T-helper 9 cell (primary cell): ENCODE data around the gene MATN3.
A peak's percentile ranks its signal among the peaks of the same experiment; 100 is the strongest.

ENCODE experiments used
- DNase-seq: peaks from one replicate; pipeline ENCODE4 v3.0.0-alpha.2; 2020

Gene MATN3

DNA sequence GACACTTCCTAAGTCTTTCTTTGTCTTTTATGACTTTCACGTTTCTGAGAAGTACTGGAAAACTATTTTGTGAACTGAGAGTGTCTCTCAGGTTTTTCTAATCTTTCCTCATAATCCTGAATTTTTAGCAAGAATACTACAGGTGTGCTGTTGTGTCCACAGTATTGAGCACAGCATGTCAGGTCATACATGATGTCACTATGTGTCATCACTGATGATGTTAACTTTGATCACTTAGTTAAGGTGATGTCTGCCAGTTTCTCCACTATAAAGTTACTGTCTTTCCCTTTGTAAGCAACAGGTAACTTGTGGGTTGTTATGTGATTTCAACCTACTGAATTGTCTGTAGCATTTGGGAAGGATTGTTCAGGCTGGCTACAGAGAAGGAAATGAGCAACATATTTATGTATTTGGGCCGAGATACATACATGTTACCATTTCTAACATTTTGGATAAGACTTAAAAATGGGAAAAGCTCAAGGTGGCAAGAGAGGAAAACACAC is 11.1 kb downstream of the MATN3 start:
- no peak for DNase-seq

DNA sequence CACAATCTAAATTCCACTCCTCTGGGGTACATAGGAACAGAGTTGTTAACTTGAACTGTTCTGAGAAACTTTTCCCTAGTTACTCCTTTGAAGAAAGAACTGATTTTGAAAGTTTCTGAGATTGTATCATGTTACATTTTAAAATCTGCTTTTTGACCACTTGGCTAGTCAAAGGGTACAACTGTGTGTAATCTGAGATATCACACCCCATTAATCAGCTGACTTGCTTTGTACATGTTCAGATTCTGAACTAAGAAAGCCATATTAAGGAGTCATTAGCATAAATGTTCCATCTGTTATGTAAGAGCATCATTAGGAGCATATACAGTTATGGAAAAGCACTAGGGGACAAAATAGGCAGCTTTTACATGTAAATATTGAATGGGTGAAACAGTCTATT is 18.7 kb downstream of the MATN3 start:
- no peak for DNase-seq

DNA sequence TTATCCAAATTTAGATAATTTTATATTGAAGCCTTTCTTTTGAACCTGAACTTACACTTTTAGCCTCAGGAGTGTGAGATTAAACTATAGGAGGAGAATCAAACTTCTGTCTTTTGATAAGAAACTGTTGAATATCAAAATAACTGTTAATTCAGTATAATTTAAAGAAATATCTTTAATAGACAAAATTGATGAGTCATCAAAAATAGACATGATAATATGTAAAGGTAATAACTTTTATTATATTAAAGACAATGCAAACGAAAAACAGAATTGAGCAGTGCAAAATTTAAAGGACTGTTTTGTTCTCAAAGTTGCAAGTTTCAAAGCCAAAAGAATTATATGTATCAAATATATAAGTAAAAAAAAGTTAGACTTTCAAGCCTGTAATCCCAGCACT is 20.6 kb downstream of the MATN3 start:
- no peak for DNase-seq

DNA sequence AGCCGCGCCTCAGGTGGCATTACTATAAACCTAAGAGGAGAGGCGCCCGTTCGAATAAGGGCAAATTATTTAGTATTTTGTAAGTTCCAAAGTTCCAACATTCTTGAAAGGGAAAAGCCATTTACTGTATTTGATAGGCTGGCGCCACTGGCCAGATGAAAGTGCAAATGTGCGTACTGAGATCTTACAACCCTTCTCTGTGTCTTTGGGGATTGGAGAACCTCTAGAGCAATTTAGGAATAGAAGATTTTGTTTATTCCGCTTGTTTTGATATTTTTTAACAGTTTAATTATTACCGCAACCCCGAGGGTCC is 22.1 kb downstream of the MATN3 start:
- DNase-seq: no peak

DNA sequence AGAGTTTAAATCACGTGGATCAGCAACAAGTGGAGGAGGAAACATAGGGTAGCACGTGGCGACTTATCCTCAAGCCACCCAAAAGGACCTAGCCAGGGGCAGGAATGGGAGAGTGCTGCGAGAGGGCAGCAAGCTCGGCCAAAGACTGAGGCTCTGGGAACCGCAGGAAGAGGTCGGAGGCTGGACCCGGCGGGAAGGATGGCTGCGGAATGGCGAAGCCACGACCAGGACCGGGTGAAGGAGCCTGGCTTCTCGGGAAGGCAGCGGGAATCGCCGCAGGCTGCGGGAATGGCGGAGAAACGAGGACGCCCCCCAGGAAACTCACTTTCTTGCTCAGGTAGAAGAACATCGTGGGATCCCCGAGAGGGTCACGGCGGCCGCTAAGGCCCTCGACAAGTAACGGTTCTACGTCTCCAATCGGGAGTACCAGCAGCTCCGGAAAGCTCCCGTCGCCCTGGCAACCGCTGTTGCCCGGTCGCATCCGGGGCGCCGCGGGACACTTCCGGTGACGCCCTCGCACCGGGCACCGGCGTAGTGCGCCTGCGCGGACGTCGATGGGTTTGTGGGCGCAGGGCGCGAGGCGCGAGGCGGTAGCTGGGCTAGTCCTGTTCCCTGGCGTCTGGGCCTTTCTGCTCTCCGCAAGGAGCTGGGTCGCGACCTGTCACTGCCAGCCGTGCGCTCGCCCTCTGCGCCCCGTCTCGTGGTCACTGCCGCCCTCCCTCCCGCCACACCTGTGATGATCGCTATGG is 22.6 kb downstream of the MATN3 start, which contains the start of gene WDR35:
Gene WDR35, minus strand, starts transcription at position 439 of the 749 bp plus-strand sequence. Its CDS starts 90 bp downstream, at position 349.
- DNase-seq: peak; percentile 84

DNA sequence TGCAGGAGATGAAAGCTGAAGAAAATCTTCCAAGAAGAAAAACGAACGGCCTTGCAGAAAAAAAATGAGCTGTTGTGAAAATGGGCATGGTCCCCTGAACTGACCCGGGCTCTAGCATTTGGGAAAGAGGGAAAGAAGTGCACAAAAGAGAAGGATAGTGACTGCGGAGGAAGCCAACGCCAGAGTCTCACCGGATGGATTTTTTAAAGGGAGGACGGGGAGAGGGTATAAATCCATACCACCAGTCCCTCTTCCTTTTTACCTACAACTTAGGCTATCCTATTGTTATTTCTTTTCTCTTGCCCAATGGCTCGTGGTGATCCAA is 23.2 kb downstream of the MATN3 start:
- no peak for DNase-seq

DNA sequence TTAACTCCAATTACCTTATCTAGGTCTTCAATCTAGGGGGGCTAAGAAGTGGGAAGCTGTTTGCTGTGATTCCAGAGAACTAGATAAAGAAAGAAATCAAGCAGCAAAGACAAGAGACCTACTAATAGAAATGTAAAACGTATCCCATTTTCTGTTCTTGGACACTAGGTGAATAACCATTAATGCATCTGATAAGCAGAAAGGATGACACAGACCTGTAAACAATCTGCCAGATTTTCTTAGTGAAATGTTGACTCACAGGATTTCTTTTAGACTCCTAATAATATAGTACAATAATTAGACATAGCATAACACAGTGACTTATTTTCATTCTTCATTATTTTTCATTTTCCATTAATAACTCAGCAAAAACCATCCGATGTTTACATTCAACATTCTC is 23.9 kb downstream of the MATN3 start:
- no peak for DNase-seq

DNA sequence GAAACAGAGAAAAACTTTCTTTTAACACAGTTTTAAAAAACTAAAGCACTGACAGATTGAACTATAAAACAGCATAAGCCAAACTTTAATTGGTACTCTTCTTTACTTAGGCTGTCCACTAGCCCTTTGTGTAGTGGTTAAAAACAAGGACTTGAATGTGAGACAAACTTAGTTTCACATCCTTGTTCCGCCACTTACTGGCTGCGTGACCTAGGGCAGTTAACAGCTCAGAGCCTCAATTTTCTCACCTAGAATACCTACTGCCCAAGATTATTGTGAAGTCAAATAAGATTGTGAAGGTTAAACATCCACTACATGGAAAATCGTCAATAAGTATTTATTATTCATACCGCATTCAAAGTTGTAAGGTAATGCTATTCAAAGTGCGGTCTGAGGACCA is 24.5 kb downstream of the MATN3 start:
- no peak for DNase-seq

DNA sequence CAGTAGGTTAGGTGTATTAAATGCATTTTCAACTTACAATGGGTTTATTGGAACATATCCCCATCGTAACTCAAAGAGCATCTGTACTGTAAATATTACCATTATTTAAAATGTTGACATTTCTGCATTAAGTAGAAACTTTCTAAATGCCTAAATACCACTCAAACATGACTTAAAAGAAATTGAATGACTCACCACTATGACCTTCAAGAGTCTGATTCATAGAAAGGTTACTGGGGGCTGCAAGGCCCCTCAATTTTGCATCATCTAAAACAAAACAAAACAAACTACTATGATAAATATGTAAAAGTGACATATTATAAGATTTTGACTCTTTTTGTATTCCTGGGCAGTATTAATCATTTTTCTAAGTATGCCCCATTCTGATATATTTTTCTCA is 30.2 kb downstream of the MATN3 start:
- no peak for DNase-seq

DNA sequence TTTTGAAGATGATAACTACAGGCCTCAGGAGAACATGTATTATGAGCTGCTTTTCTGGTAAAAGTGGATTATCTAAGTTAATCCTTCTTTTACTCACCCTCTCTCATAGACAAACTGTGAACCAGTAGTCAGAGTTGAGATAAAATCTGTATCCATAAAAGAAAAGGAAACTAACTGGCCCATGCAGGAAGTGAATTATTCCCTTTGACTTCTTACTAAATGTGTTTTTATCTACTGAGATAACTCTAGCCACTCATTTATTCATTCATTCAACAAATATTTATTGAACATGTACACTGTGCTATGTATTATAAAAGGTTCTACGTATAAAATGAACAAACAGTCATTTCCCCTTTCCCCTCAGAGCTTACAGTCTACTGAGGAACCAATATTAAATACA is 32.5 kb downstream of the MATN3 start:
- DNase-seq: no peak

DNA sequence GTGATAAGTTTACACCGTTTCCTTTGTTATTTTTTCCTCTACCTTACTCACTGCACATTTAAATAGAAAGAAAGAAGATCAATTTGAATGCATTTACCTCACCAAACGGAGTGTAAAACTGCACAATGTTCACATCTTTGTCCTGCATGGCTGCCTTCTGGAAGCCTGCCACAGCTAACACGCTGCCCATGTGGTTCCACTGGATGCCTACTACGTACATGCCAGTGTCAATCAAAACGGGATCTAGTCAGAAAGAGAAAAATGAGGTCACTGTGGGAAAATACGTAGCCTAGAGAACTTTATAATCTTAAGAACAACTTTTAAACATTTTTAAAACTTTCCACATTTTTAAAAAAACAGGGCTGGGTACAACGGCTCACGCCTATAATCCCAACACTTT is 39.0 kb downstream of the MATN3 start:
- DNase-seq: no peak

DNA sequence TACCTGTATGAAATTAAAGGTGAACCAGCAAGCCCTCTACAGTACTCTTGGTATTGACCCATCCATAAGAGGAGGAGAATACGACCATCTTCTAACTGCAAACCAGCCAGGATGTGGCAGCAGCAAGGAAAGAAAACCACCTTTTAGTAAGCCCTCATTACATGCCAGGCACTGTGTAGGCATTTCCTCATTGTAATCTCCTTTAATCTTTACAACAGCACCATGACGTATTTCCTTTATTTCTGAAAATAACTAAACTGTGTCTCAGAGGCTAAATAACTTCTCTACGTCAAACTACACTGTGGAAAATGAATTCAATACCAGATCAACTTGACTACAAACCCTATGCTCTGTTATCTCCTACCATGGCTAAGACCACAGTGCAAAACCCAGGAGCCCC is 40.8 kb downstream of the MATN3 start:
- DNase-seq: no peak

DNA sequence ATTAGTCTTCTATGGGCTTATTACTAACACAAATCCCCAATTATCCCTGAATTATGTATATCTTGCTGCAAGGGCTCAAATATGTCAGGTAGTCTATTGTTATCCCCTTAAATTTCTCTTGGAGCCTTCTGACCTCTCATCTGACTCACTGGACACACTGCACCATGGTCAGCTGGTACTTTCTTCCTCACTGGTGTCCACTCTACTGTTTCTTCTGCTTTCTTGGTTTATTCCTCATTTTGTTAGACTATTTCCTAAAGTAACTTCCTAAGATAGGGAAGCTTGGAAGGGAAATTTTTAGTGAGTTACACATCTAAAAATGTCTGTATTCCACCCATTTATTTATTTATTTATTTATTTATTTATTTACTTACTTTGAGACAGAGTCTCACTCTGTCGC is 49.1 kb downstream of the MATN3 start:
- no peak for DNase-seq

DNA sequence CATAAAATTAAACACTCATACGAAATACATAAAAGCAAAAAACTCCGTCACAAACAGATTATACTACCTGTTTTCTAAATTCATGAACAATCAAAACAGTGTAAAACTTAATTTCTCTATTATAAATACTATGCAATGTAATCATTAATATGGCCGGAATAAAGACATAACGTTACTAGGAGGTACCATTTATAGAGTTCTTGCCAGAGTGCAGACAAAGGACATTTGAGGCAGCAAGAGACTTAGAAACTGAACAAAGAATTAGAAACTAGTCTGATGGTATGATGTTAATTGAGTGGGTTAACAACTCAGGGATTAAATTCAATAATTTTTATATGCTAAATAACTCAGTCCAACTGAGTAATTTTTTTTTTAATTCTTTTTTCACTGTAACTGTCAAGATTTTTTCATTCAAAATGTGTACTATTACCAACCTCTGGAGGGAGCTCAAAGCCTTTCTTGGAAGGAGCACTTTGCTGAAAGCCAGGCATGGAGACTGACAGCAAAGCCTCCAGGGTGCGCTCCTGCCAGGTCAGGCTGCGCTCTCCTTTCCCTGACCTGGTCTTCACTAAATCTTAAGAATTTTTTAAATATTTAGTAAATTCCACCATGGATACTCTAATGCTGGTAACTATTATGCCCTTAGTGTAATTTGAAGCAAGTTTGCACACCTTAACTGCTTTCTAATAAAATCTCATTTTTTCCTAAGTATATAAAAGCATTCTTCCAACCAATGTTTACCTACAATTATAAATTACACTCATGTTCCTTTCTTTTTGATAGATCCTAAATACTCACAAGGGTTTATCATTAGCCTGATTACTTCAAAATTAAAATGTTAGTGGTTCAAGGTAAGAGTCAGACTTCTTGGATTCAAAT is 56.7 kb downstream of the MATN3 start:
- DNase-seq: peak; percentile 10

DNA sequence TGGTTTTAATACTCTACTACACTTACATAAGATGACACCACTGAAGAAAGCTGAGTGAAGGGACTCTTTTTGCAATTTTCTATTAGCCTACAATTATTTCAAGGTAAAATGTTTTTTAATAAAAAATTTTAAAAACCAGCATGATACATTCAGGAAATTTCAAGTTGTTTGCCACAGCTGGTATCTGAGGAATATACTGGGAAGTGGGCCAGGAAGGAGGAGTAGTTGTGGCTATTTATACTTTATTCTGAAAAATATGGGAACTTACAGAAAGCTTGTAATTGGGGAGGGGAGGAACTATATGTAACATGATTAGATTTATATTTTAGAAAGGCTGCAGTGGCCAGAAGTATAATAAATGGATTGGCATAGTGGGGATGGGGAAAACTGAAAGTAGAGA is 63.4 kb downstream of the MATN3 start:
- no peak for DNase-seq

DNA sequence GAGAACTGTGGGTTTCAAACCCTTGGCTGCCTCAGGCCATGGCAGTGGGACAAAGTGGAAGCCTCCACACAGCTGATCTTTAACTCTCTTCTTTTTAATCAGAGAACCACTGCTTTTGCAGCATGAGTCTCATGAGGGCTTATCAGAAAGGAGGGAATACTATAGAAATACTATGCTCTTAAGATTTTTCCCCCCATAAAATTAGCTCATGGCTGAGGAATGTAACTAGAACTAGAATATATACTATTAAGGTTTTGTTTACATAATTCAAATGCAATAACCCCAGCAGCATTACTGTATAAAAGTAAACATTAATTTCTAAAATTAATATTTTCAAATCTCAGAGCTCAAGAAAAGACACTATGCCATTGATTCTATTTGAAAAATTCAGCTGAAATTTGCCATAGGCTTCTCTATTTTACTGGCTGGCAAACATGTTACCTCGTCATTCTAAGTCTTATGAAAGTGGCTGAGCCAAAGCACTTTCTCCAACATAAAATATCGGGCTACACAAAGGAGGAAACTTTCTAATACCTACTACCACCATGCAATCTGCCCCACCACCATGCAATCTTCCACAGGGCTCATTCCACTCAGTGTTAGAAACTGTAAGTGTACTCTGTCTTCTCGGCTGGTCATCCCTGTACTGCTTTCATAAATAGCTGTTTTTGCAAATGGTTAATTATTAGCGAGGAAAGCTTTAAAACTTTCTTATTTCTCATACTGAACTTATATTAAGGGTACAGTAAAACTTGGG is 65.1 kb downstream of the MATN3 start:
- no peak for DNase-seq

DNA sequence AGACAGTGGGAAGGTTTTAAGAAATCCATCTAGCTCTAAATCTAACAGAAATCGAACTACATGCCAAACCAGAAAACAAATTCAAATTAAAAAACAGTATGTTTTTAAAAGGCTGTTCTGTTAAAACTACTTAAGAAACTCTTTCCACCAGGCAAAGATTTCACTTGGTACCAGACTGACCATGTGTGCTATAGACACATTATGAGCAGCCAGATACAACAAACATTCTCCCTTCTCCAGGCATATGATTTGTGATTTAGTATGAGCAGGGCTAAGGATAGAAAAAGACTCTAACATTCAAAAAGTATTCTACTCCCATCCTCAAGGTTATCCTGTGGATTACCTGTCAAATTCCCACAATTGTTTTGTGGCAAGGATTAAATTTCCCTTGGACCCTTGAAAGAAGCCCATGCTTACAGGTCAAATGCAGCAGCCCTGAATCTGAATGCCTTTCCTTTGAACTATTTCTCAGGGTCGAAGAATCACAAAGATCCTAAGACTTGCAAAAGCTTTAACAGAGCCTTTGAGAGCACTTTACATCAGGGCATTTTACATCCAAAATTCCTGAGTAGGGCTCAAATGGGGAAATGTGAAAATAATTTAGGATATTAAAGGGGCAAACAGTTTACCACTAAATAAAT is 68.1 kb downstream of the MATN3 start:
- DNase-seq: no peak

DNA sequence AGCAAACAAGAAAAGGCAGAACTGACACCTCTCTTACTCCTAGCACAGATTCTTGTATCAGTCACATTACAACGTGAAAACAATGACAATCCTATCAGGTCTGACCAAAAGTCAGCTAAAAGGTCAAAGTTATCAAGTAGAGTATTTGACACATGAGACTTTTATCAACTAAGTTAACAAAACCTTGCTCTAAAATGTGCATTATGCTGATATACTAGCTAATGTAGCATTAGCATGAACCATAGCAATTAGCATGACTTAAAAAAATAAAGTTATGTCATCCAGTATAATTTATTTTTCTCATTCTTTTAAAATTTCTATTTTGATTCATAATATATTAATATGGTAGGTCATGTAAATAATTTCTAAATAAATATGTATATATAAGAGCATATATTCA is 69.3 kb downstream of the MATN3 start:
- no peak for DNase-seq

DNA sequence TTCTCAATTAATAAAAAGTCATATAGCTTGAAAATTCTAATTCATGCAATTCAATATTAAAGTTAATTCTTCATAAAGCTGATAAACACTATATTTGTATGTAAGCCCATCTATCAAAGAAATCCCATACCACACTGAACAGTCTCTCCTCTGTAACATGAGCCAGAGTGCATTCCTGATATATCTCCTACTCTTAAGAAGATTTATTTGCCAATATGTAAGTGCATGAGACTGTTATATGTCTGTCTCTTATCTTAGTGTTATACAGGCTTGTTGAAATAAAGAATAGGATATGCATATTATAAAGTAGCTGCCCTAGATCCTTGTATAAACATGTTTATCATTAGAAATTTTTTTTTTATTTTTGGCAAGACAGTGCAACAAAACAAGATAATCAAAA is 70.3 kb downstream of the MATN3 start:
- DNase-seq: no peak
